Measurements from ENCODE around the gene PSMG4. TPM values are rescaled to one million over a fixed set of nuclear protein-coding genes. Genes with fewer than 3 reads are reported as not detected.

The PSMG4 gene
- total RNA-seq, 2 donors from 2014 or later: 16.4 to 25.2 TPM

- ATAC-seq: no peak
- Mint-ChIP-seq H3K4me3 (no peak overlapping the region), H3K4me1 (ENCODE audit: low read depth in 2 of 2) (no peaks in the 10 kb centered on the region)
Measured at GRCh38 chr6:3311826-3312225, 53.1 kb downstream of the PSMG4 start.

DNA sequence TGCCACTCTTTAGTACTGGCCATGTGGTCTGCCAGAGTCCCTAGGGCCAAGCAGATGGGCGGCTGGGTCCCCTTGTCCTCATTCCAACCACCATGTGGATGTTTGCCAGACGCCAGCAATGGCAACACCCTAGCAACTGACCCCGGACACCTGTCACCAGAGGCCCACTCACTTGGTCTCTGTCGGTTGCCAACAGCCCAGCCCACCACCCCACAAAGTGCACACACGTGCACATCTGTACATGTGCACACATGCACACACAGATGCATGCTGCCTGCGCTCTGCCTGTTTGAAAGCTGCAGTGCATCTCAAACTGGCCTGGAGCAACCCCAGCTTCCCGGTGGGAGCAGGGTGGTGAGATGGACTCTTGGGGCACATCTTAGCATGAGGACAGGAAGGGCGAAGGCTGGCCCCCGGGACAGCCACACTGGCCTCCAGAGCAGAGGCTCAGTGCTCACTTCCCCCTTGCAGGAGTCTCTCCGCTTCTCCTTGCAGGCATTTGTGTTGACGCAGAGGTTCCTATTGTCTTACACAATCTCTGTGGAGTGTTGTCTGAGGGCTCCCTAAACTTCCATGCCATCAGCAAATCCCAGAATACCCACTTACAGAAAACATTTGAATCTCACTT is 54.0 kb downstream of the PSMG4 start:
- no peak for DNase-seq (ENCODE audit: low spot score)
- Mint-ChIP-seq H3K36me3 (no peaks in the 10 kb centered on the region), H3K27ac (no peak overlapping the region), H3K27me3 (peaks cover 10 to 25% of the 10 kb centered on the region in 2 donors), H3K4me1 (ENCODE audit: low read depth in 2 of 2) (peaks cover 1 to 2% of the 10 kb centered on the region in 2 donors), H3K9me3 (no peaks in the 10 kb centered on the region), H3K4me3 (no peak overlapping the region)
- peak in 1 of 2 donors; percentile 56 for ATAC-seq

More at GRCh38 chr6:3311826-3312225, 53.1 kb downstream of the PSMG4 start:
- H3K27me3 Mint-ChIP-seq: peaks cover 1 to 16% of the 10 kb centered on the region in 2 donors
- H3K9me3 Mint-ChIP-seq: no peaks in the 10 kb centered on the region
- H3K27ac Mint-ChIP-seq: no peak overlapping the region
- no peak for DNase-seq (ENCODE audit: low spot score)
- H3K36me3 Mint-ChIP-seq: no peaks in the 10 kb centered on the region

- H3K9me3 Mint-ChIP-seq: no peaks in the 10 kb centered on the region
- no peak overlapping the region for H3K4me3 Mint-ChIP-seq
- no peaks in the 10 kb centered on the region for H3K36me3 Mint-ChIP-seq
- no peak for DNase-seq (ENCODE audit: low spot score)
- ATAC-seq: no peak
- H3K27ac Mint-ChIP-seq: no peak overlapping the region
- peaks cover 16% of the 10 kb centered on the region in 2 donors for H3K4me1 Mint-ChIP-seq (ENCODE audit: low read depth in 2 of 2)
- H3K27me3 Mint-ChIP-seq: peaks cover 25 to 40% of the 10 kb centered on the region in 2 donors
Measured at GRCh38 chr6:3314176-3314575, 55.4 kb downstream of the PSMG4 start.

GRCh38 chr6:3314621-3315467 is 56.1 kb downstream of the PSMG4 start:
- Mint-ChIP-seq H3K4me3 (no peak overlapping the region), H3K27ac (no peak overlapping the region), H3K36me3 (no peaks in the 10 kb centered on the region)

DNA sequence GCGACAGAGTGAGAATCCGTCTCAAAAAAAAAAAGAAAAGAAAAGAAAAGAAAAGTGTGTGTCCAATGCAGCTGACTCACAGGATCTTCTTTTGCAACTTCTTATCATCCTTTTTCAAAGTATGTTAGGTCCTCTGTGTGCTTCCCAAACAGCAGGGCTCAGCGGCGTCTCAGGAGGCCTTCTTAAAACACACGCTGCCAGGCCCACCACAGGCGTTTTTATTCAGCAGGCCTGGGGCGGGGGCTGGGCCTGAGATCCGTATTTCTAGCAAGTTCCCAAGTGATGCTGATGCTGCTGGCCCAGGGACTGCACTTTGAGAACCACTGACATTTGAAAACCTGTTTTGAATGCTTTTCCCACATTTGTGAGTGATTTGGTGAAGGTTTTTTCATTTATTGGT is 57.1 kb downstream of the PSMG4 start:
- H3K27ac Mint-ChIP-seq: no peak overlapping the region
- DNase-seq (ENCODE audit: low spot score): no peak
- H3K9me3 Mint-ChIP-seq: no peaks in the 10 kb centered on the region
- ATAC-seq: no peak
- no peaks in the 10 kb centered on the region for H3K36me3 Mint-ChIP-seq
- H3K27me3 Mint-ChIP-seq: peaks cover 29 to 41% of the 10 kb centered on the region in 2 donors
- peaks cover 18% of the 10 kb centered on the region in 2 donors for H3K4me1 Mint-ChIP-seq (ENCODE audit: low read depth in 2 of 2)
- no peak overlapping the region for H3K4me3 Mint-ChIP-seq

More at GRCh38 chr6:3314621-3315467, 56.1 kb downstream of the PSMG4 start:
- Mint-ChIP-seq H3K4me1 (ENCODE audit: low read depth in 2 of 2) (peaks cover 18% of the 10 kb centered on the region in 2 donors), H3K9me3 (no peaks in the 10 kb centered on the region), H3K27me3 (peaks cover 29 to 39% of the 10 kb centered on the region in 2 donors)
- DNase-seq (ENCODE audit: low spot score): no peak
- ATAC-seq: no peak

- H3K36me3 Mint-ChIP-seq: no peaks in the 10 kb centered on the region
- peaks cover 18% of the 10 kb centered on the region in 2 donors for H3K4me1 Mint-ChIP-seq (ENCODE audit: low read depth in 2 of 2)
- H3K27me3 Mint-ChIP-seq: peaks cover 29 to 41% of the 10 kb centered on the region in 2 donors
- ATAC-seq (no peak), DNase-seq (ENCODE audit: low spot score) (no peak)
- H3K4me3 Mint-ChIP-seq: no peak overlapping the region
- no peak overlapping the region for H3K27ac Mint-ChIP-seq
- H3K9me3 Mint-ChIP-seq: no peaks in the 10 kb centered on the region
Measured at GRCh38 chr6:3316331-3316730, 57.6 kb downstream of the PSMG4 start.

- H3K27ac Mint-ChIP-seq: no peak overlapping the region
- H3K9me3 Mint-ChIP-seq: no peaks in the 10 kb centered on the region
- DNase-seq (ENCODE audit: low spot score) (no peak), ATAC-seq (no peak)
- peaks cover 18% of the 10 kb centered on the region in 2 donors for H3K4me1 Mint-ChIP-seq (ENCODE audit: low read depth in 2 of 2)
- no peaks in the 10 kb centered on the region for H3K36me3 Mint-ChIP-seq
- H3K4me3 Mint-ChIP-seq: no peak overlapping the region
- peaks cover 29 to 41% of the 10 kb centered on the region in 2 donors for H3K27me3 Mint-ChIP-seq
Measured at GRCh38 chr6:3316818-3317217, 58.1 kb downstream of the PSMG4 start.

Other genes with a start within 250 kb of the PSMG4 start
- 10 to 100 TPM; 28.2 to 41.4 TPM for gene RIPK1, start 190.5 kb upstream of the PSMG4 start, total RNA-seq
- gene BPHL, start 140.2 kb upstream of the PSMG4 start, total RNA-seq: 1 to 10 TPM; 5.6 to 7.3 TPM
- gene TUBB2A, start 101.4 kb upstream of the PSMG4 start, total RNA-seq: 1 to 10 TPM; 1.7 to 5.8 TPM
- gene TUBB2B, start 31.3 kb upstream of the PSMG4 start, total RNA-seq: not detected
- gene SLC22A23, start 198.1 kb downstream of the PSMG4 start, total RNA-seq: under 1 TPM; 0.11 to 0.14 TPM